Peyer's patch (tissue), 4 donors: ENCODE measurements around the gene CLEC4G. TPM values are rescaled to one million over a fixed set of nuclear protein-coding genes. Genes with fewer than 3 reads are reported as not detected.

Experiments used
- DNase-seq, 3 donors: peaks; one replicate each; pipeline ENCODE4 v3.0.0-alpha.2; 2017 to 2019
- H3K27ac ChIP-seq, 4 donors: fragments of 200-600 bp; sonication (generic); one replicate each; pipeline ENCODE4 v1.5.1; 2016 to 2019
- H3K27me3 ChIP-seq, 2 donors: fragments of 200-600 bp; sonication (generic); one replicate each; pipeline ENCODE4 v1.5.1; 2019
- H3K36me3 ChIP-seq, 3 donors: fragments of 200-600 bp; sonication (generic); one replicate each; pipeline ENCODE4 v1.5.1; 2016 to 2019
- H3K4me1 ChIP-seq, 4 donors: fragments of 200-600 bp; sonication (generic); one replicate each; pipeline ENCODE4 v1.5.1; 2016 to 2019
- H3K4me3 ChIP-seq, 4 donors: fragments of 200-600 bp; sonication (generic); 1 replicate in 3 of 4; 2 replicates in 1 of 4; pipeline ENCODE4 v1.5.1; 2016 to 2019; ENCODE audit warnings: mild to moderate bottlenecking in 1 of 4
- H3K9me3 ChIP-seq, 4 donors: fragments of 200-600 bp; sonication (generic); one replicate each; pipeline ENCODE4 v1.5.1; 2016 to 2019; ENCODE audit warnings: mild to moderate bottlenecking in 1 of 4
- CTCF ChIP-seq, 6 experiments: fragments of 450-650 bp in 4 of 6; fragments of 200-600 bp in 2 of 6; sonication (generic) in 1 of 6; IDR thresholded peaks; one replicate each; pipeline ENCODE4 v1.5.1; 2017 to 2019; ENCODE audit warnings: antibody characterized with exemption in 6 of 6, mild to moderate bottlenecking in 3 of 6, moderate library complexity in 1 of 6
- POLR2A ChIP-seq, 2 donors: fragments of 450-650 bp; IDR thresholded peaks; one replicate each; pipeline ENCODE4 v1.5.1; 2017; ENCODE audit warnings: antibody characterized with exemption in 2 of 2, mild to moderate bottlenecking in 2 of 2, moderate library complexity in 2 of 2
- total RNA-seq, 4 donors: library from RNA; depleted of rRNA; stranded (reverse); fragments of >200 nt; gene quantifications; one replicate each; pipeline ENCODE4 v1.1.0, GENCODE V29; 2016

The CLEC4G gene
- total RNA-seq, 4 donors from 2014 or later = 1.1 TPM; not detected in 3

GRCh38 chr19:7773841-7774240 is 41.9 kb upstream of the CLEC4G start:
- no peak for DNase-seq
- H3K27me3 ChIP-seq = no peaks in the 10 kb centered on the region
- H3K9me3 ChIP-seq = no peaks in the 10 kb centered on the region
- no peak overlapping the region for H3K27ac ChIP-seq
- H3K4me1 ChIP-seq = no peaks in the 10 kb centered on the region
- H3K36me3 ChIP-seq = no peaks in the 10 kb centered on the region
- no peak overlapping the region for H3K4me3 ChIP-seq
- TF ChIP-seq POLR2A (IDR thresholded peaks at IDR 0.05) (no peak), CTCF (IDR thresholded peaks at IDR 0.05) (no peak)

GRCh38 chr19:7772752-7773291 is 40.9 kb upstream of the CLEC4G start:
- H3K27me3 ChIP-seq = no peaks in the 10 kb centered on the region
- no peaks in the 10 kb centered on the region for H3K36me3 ChIP-seq
- H3K9me3 ChIP-seq = no peaks in the 10 kb centered on the region
- DNase-seq = peak in 1 of 3 donors; percentile 57
- no peak overlapping the region for H3K27ac ChIP-seq
- TF ChIP-seq CTCF (IDR thresholded peaks at IDR 0.05) = no peak
- no peak for TF ChIP-seq POLR2A (IDR thresholded peaks at IDR 0.05)
- H3K4me3 ChIP-seq = no peak overlapping the region
- H3K4me1 ChIP-seq = no peaks in the 10 kb centered on the region

- Histone ChIP-seq H3K36me3 (no peaks in the 10 kb centered on the region), H3K27ac (no peak overlapping the region), H3K4me3 (no peak overlapping the region), H3K4me1 (no peaks in the 10 kb centered on the region), H3K27me3 (no peaks in the 10 kb centered on the region), H3K9me3 (no peaks in the 10 kb centered on the region)
- no peak for DNase-seq
- TF ChIP-seq POLR2A (IDR thresholded peaks at IDR 0.05) = no peak
- no peak for TF ChIP-seq CTCF (IDR thresholded peaks at IDR 0.05)
Observed at GRCh38 chr19:7771072-7771471, 39.2 kb upstream of the CLEC4G start.

- no peak overlapping the region for H3K4me3 ChIP-seq
- TF ChIP-seq POLR2A (IDR thresholded peaks at IDR 0.05) = no peak
- TF ChIP-seq CTCF (IDR thresholded peaks at IDR 0.05) = no peak
- no peaks in the 10 kb centered on the region for H3K36me3 ChIP-seq
- no peaks in the 10 kb centered on the region for H3K4me1 ChIP-seq
- no peak overlapping the region for H3K27ac ChIP-seq
- H3K9me3 ChIP-seq = no peaks in the 10 kb centered on the region
- no peak for DNase-seq
- H3K27me3 ChIP-seq = no peaks in the 10 kb centered on the region
Observed at GRCh38 chr19:7769171-7769570, 37.3 kb upstream of the CLEC4G start.

- Histone ChIP-seq H3K36me3 (no peaks in the 10 kb centered on the region), H3K4me1 (no peaks in the 10 kb centered on the region)
- DNase-seq = no peak
Observed at GRCh38 chr19:7767487-7767886, 35.6 kb upstream of the CLEC4G start.

More at GRCh38 chr19:7767487-7767886, 35.6 kb upstream of the CLEC4G start:
- Histone ChIP-seq H3K27me3 (no peaks in the 10 kb centered on the region), H3K4me3 (no peak overlapping the region), H3K27ac (no peak overlapping the region), H3K9me3 (no peaks in the 10 kb centered on the region)
- TF ChIP-seq CTCF (IDR thresholded peaks at IDR 0.05) (no peak), POLR2A (IDR thresholded peaks at IDR 0.05) (no peak)
